ENCODE results near the gene JARID2.

DNA sequence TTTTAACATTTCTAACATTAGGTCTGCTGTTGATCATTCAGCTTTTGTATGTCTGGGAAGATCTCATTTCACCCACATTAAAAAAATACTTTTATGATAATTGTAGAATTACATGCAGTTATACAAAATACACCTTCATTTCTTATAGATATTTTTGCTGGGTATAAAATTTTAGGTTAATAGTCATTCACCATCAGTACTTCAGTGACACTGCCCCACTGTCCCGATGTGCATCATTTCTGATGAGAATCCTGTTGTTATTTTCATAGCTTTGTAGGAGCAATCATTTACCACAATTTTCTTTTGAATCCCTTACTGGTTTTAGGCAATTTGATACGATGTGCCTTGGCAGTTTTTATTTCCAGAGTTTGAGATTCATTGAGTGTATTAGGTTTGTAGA, 173.6 kb downstream of the JARID2 start:
- no peak for TF ChIP-seq EZH2 (IDR thresholded peaks at IDR 0.05; ENCODE audit: borderline replicate concordance, control insufficient read depth, low read depth, low read length)
- TF ChIP-seq, protein P1, sequence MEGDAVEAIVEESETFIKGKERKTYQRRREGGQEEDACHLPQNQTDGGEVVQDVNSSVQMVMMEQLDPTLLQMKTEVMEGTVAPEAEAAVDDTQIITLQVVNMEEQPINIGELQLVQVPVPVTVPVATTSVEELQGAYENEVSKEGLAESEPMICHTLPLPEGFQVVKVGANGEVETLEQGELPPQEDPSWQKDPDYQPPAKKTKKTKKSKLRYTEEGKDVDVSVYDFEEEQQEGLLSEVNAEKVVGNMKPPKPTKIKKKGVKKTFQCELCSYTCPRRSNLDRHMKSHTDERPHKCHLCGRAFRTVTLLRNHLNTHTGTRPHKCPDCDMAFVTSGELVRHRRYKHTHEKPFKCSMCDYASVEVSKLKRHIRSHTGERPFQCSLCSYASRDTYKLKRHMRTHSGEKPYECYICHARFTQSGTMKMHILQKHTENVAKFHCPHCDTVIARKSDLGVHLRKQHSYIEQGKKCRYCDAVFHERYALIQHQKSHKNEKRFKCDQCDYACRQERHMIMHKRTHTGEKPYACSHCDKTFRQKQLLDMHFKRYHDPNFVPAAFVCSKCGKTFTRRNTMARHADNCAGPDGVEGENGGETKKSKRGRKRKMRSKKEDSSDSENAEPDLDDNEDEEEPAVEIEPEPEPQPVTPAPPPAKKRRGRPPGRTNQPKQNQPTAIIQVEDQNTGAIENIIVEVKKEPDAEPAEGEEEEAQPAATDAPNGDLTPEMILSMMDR (IDR thresholded peaks at IDR 0.05 in 2 of 3, conservative IDR thresholded peaks at IDR 0.05 in 1 of 3; ENCODE audit: control insufficient read depth in 2 of 3, extremely low read depth in 1 of 3, insufficient read depth in 1 of 3, low read depth in 3 of 3, low read length in 3 of 3), result no peak
- TF ChIP-seq CHD4 (IDR thresholded peaks at IDR 0.05), result no peak
- TF ChIP-seq ESRRA (IDR thresholded peaks at IDR 0.05; ENCODE audit: low read length), result no peak
- TF ChIP-seq BMI1 (IDR thresholded peaks at IDR 0.05; ENCODE audit: borderline replicate concordance), result no peak
